Right lobe of liver (tissue), 4 donors: ENCODE data around the gene C2orf81.

Source experiments
- CTCF ChIP-seq, 4 donors: fragments of 200-600 bp in 3 of 4; fragments of 450-650 bp in 1 of 4; IDR thresholded peaks; one replicate each; pipeline versions ENCODE4 v1.5.1 to v1.8.0; 2016 to 2022; ENCODE audit warnings: antibody characterized with exemption in 4 of 4, mild to moderate bottlenecking in 2 of 4
- POLR2A ChIP-seq: fragments of 450-650 bp; IDR thresholded peaks from one replicate; pipeline ENCODE4 v1.6.1; 2017; ENCODE audit warnings: antibody characterized with exemption, mild to moderate bottlenecking
- donor health status: DM: no; HTN: no; CAD: no.
- donor health status: DM: no; HTN: no; CAD: no.
- donor health status: DM: no; HTN: yes; CAD: no.

- TF ChIP-seq CTCF (IDR thresholded peaks at IDR 0.05) (peak; percentile 90 to 97 (median 96)), POLR2A (peak; percentile 34)
These were observed 29.6 kb downstream of the C2orf81 start for GRCh38 chr2:74391580-74392448.
